Measurements from ENCODE around the gene GCGR. TPM values are rescaled to one million over a fixed set of nuclear protein-coding genes. Genes with fewer than 3 reads are reported as not detected.

Gene GCGR
- total and polyA plus RNA-seq, 10 of the 15 experiments (the other 5 are each of a cell fraction or from before 2014, with no cell fraction given) = not detected

DNA sequence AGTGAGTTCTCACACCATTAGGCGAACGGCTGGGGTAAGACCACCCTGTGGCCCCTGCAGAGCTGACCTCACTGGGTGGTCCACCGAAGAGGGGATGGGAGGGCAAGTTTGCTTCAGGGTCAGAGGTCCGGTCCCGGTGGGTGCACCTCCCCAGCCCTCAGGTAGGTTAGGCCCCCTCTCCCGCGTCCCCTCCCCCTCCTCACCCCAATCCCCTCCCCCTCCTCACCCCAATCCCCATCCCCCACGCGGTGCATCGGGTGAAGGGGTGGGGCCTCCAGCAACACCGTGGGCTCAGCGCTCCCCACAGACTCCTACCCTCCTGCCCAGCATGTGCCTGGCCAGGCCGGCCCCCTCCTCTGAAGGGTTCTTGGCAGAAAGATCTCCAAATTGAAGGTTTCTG lies 15.8 kb downstream of the GCGR start:
- ChIA-PET POLR2A (interaction anchor here (0.6 kb wide), 1 partner anchor 53 kb away, joined by 3 read pairs; no protein-coding TSS in a partner anchor), RAD21 (ENCODE audit: unreplicated experiment) (no interaction called here), CTCF (no interaction called here), SMC1A (ENCODE audit: uncharacterized antibody, unreplicated experiment) (no interaction called here)
- in situ Hi-C loops (cut with MboI) = loop anchor here (5.0 kb wide), 1 partner anchor 102 kb away; no protein-coding TSS in a partner anchor
- Histone ChIP-seq H3K4me1 (ENCODE audit: control insufficient read depth, insufficient read depth, low read length) (no peaks in the 10 kb centered on the region), H2AFZ (ENCODE audit: control insufficient read depth, low read depth, low read length) (no peak overlapping the region), H3K27me3 (replicated peaks in 1 of 2; ENCODE audit: control insufficient read depth in 2 of 2, insufficient read depth in 2 of 2, low read length in 1 of 2) (no peaks in the 10 kb centered on the region), H3K79me2 (ENCODE audit: control insufficient read depth, insufficient read depth, low read length) (no peaks in the 10 kb centered on the region), H3K9ac (ENCODE audit: control insufficient read depth, insufficient read depth, low read length) (no peak overlapping the region), H3K4me2 (ENCODE audit: control insufficient read depth, insufficient read depth) (no peak overlapping the region), H3K27ac (ENCODE audit: control insufficient read depth, insufficient read depth) (no peak overlapping the region), H3K4me3 (no peak overlapping the region), H3K36me3 (ENCODE audit: control insufficient read depth in 2 of 2, insufficient read depth in 2 of 2, low read length in 1 of 2) (no peaks in the 10 kb centered on the region), H4K20me1 (ENCODE audit: control insufficient read depth, insufficient read depth) (no peaks in the 10 kb centered on the region), H3K9me3 (replicated peaks; ENCODE audit: control insufficient read depth, insufficient read depth, low read length) (no peaks in the 10 kb centered on the region)
- 32% methylated on average over 9 of the region's 13 CpGs for WGBS (ENCODE audit: insufficient coverage, insufficient replicate concordance, low lambda C conversion rate, missing lambda C conversion rate)
- intact Hi-C loops (cut with micrococcal nuclease; ENCODE audit: unreplicated experiment) = no loop called here
- ATAC-seq = no peak
- FAIRE-seq = no peak
- DNase-seq (ENCODE audit: low read depth, low spot score) = no peak
- no TSS peak for BruUV-seq (replicated peaks)
- no peak for TF ChIP-seq SMAD1 (IDR thresholded peaks at IDR 0.05; ENCODE audit: low read depth, partially characterized antibody)

DNA sequence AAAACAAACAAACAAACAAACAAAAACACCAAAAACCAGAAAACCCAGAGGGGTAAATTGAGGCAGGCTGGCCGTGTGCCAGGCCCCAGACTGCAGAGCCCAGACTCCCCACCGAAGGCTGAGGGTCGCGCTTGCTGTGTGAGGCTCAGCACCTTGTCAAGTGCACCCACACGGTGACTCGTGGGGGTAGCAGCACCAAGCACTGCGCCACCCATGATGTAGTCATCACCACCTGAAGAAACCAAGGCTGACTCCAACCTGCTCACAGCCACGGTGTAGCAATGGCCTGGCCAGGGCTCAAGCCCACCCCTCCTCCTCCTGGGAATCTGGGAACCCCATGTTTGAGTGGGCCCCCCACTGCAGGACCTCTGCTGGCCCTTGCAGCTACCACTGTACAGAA lies 17.2 kb downstream of the GCGR start:
- RAD21 ChIA-PET (ENCODE audit: unreplicated experiment) = no interaction called here
- FAIRE-seq (no peak), DNase-seq (ENCODE audit: low read depth, low spot score) (no peak), ATAC-seq (no peak)
- intact Hi-C loops (cut with micrococcal nuclease; ENCODE audit: unreplicated experiment) (no loop called here), in situ Hi-C loops (cut with MboI) (loop anchor here (5.0 kb wide), 1 partner anchor 104 kb away; no protein-coding TSS in a partner anchor)
- H3K4me1 ChIP-seq (ENCODE audit: control insufficient read depth, insufficient read depth, low read length) = no peaks in the 10 kb centered on the region
- no peaks in the 10 kb centered on the region for H3K9me3 ChIP-seq (replicated peaks; ENCODE audit: control insufficient read depth, insufficient read depth, low read length)
- H3K4me2 ChIP-seq (ENCODE audit: control insufficient read depth, insufficient read depth) = no peak overlapping the region
- H3K27ac ChIP-seq (ENCODE audit: control insufficient read depth, insufficient read depth) = no peak overlapping the region
- SMC1A ChIA-PET (ENCODE audit: uncharacterized antibody, unreplicated experiment) = no interaction called here
- H3K79me2 ChIP-seq (ENCODE audit: control insufficient read depth, insufficient read depth, low read length) = no peaks in the 10 kb centered on the region
- TF ChIP-seq, protein P1, sequence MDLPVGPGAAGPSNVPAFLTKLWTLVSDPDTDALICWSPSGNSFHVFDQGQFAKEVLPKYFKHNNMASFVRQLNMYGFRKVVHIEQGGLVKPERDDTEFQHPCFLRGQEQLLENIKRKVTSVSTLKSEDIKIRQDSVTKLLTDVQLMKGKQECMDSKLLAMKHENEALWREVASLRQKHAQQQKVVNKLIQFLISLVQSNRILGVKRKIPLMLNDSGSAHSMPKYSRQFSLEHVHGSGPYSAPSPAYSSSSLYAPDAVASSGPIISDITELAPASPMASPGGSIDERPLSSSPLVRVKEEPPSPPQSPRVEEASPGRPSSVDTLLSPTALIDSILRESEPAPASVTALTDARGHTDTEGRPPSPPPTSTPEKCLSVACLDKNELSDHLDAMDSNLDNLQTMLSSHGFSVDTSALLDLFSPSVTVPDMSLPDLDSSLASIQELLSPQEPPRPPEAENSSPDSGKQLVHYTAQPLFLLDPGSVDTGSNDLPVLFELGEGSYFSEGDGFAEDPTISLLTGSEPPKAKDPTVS (IDR thresholded peaks at IDR 0.05; ENCODE audit: low read depth, low read length) = no peak
- 0 out of 2 replicates have a peak, but pooled peaks have one; percentile 24 for TF ChIP-seq POLR2A (IDR thresholded peaks at IDR 0.05; ENCODE audit: low read depth, low read length)
- CTCF ChIA-PET = no interaction called here
- BruUV-seq (replicated peaks) = no TSS peak
- POLR2A ChIA-PET = no interaction called here
- no peaks in the 10 kb centered on the region for H4K20me1 ChIP-seq (ENCODE audit: control insufficient read depth, insufficient read depth)
- H3K36me3 ChIP-seq (ENCODE audit: control insufficient read depth in 2 of 2, insufficient read depth in 2 of 2, low read length in 1 of 2) = no peaks in the 10 kb centered on the region
- no peak overlapping the region for H3K9ac ChIP-seq (ENCODE audit: control insufficient read depth, insufficient read depth, low read length)
- H2AFZ ChIP-seq (ENCODE audit: control insufficient read depth, low read depth, low read length) = no peak overlapping the region
- no peak overlapping the region for H3K4me3 ChIP-seq
- H3K27me3 ChIP-seq (replicated peaks in 1 of 2; ENCODE audit: control insufficient read depth in 2 of 2, insufficient read depth in 2 of 2, low read length in 1 of 2) = no peaks in the 10 kb centered on the region
- WGBS (ENCODE audit: insufficient coverage, insufficient replicate concordance, low lambda C conversion rate, missing lambda C conversion rate) = 76% methylated on average over 8 of the region's 8 CpGs
